Measurements from ENCODE around the gene AKAP13. TPM values are rescaled to one million over a fixed set of nuclear protein-coding genes. Genes with fewer than 3 reads are reported as not detected.
A peak's percentile ranks its signal among the peaks of the same experiment; 100 is the strongest.

The AKAP13 gene
- polyA plus RNA-seq, 3 donors: 47.9 to 99.7 (median 92.6) TPM

- peaks cover 38 to 50% of the 10 kb centered on the region in 2 donors for H3K36me3 Mint-ChIP-seq
- no peak overlapping the region for H3K4me2 ChIP-seq (replicated peaks; ENCODE audit: extremely low read depth, low read length, poor library complexity, severe bottlenecking)
- peaks cover 98% of the 10 kb centered on the region for H3K79me2 ChIP-seq (ENCODE audit: insufficient read depth, low read length)
- H4K20me1 ChIP-seq (ENCODE audit: insufficient read depth, low read length): peaks cover 100% of the 10 kb centered on the region
- no peaks in the 10 kb centered on the region for H3K9me3 ChIP-seq (replicated peaks in 1 of 2; ENCODE audit: control insufficient read depth in 1 of 2, insufficient read depth in 1 of 2, low read length in 2 of 2)
- no peaks in the 10 kb centered on the region for H3K27me3 Mint-ChIP-seq (ENCODE audit: low read depth in 3 of 3)
- intact Hi-C loops (cut with micrococcal nuclease): no loop called here
- H3K27ac Mint-ChIP-seq: peak overlapping the region in 3 of 7 donors; percentile 6 to 37 (median 22)
- peak overlapping the region in 1 of 2 donors; percentile 63 for H3K27ac ChIP-seq (ENCODE audit: low read depth in 1 of 2, low read length in 2 of 2)
- H2AFZ ChIP-seq (ENCODE audit: insufficient read depth, low read depth, low read length, poor library complexity, severe bottlenecking): no peak overlapping the region
- no peak overlapping the region for H3K9ac ChIP-seq (ENCODE audit: insufficient read depth, low read length, poor library complexity, severe bottlenecking)
- no peaks in the 10 kb centered on the region for H3K27me3 ChIP-seq (ENCODE audit: control insufficient read depth in 2 of 2, insufficient read depth in 2 of 2, low read length in 2 of 2)
- TF ChIP-seq CTCF (IDR thresholded peaks at IDR 0.05): no peak
- no peak overlapping the region for H3K4me3 Mint-ChIP-seq
- H3K36me3 ChIP-seq (replicated peaks in 1 of 2; ENCODE audit: control insufficient read depth in 1 of 2, insufficient read depth in 2 of 2, low read length in 2 of 2): peaks cover 72 to 100% of the 10 kb centered on the region in 2 donors
- H3K4me1 ChIP-seq (ENCODE audit: control insufficient read depth in 1 of 2, insufficient read depth in 2 of 2, low read length in 2 of 2): no peaks in the 10 kb centered on the region
- H3K9me3 Mint-ChIP-seq: no peaks in the 10 kb centered on the region
- peaks cover 9% of the 10 kb centered on the region for H3K4me1 Mint-ChIP-seq
- WGBS (ENCODE audit: insufficient coverage): 88% methylated on average over 1 of the region's 1 CpG
- DNase-seq: peak in 2 of 3 donors; percentile 21 to 47
- no peak overlapping the region for H3K4me3 ChIP-seq (replicated peaks in 1 of 3; ENCODE audit: low read depth in 2 of 3, low read length in 3 of 3)
These were observed 227.4 kb downstream of the AKAP13 start for GRCh38 chr15:85607842-85608241.

- no peak overlapping the region for H3K4me3 Mint-ChIP-seq
- H3K9me3 ChIP-seq (replicated peaks in 1 of 2; ENCODE audit: control insufficient read depth in 1 of 2, insufficient read depth in 1 of 2, low read length in 2 of 2): no peaks in the 10 kb centered on the region
- TF ChIP-seq CTCF (IDR thresholded peaks at IDR 0.05): no peak
These were observed 229.1 kb downstream of the AKAP13 start for GRCh38 chr15:85609492-85609891.

More at GRCh38 chr15:85609492-85609891, 229.1 kb downstream of the AKAP13 start:
- no peak for DNase-seq
- Mint-ChIP-seq H3K27ac (no peak overlapping the region), H3K4me1 (peaks cover 13% of the 10 kb centered on the region), H3K36me3 (peaks cover 28 to 40% of the 10 kb centered on the region in 2 donors), H3K9me3 (no peaks in the 10 kb centered on the region), H3K27me3 (ENCODE audit: low read depth in 3 of 3) (no peaks in the 10 kb centered on the region)
- no peak overlapping the region for H3K4me3 ChIP-seq (replicated peaks in 1 of 3; ENCODE audit: low read depth in 2 of 3, low read length in 3 of 3)
- peak overlapping the region in 1 of 2 donors; percentile 63 for H3K27ac ChIP-seq (ENCODE audit: low read depth in 1 of 2, low read length in 2 of 2)
- no peak overlapping the region for H2AFZ ChIP-seq (ENCODE audit: insufficient read depth, low read depth, low read length, poor library complexity, severe bottlenecking)
- no peak overlapping the region for H3K9ac ChIP-seq (ENCODE audit: insufficient read depth, low read length, poor library complexity, severe bottlenecking)
- intact Hi-C loops (cut with micrococcal nuclease): no loop called here
- no peaks in the 10 kb centered on the region for H3K27me3 ChIP-seq (ENCODE audit: control insufficient read depth in 2 of 2, insufficient read depth in 2 of 2, low read length in 2 of 2)
- H3K79me2 ChIP-seq (ENCODE audit: insufficient read depth, low read length): peaks cover 95% of the 10 kb centered on the region
- 55% methylated on average over 2 of the region's 3 CpGs for WGBS (ENCODE audit: insufficient coverage)
- H3K36me3 ChIP-seq (replicated peaks in 1 of 2; ENCODE audit: control insufficient read depth in 1 of 2, insufficient read depth in 2 of 2, low read length in 2 of 2): peaks cover 62 to 96% of the 10 kb centered on the region in 2 donors
- no peaks in the 10 kb centered on the region for H3K4me1 ChIP-seq (ENCODE audit: control insufficient read depth in 1 of 2, insufficient read depth in 2 of 2, low read length in 2 of 2)
- no peak overlapping the region for H3K4me2 ChIP-seq (replicated peaks; ENCODE audit: extremely low read depth, low read length, poor library complexity, severe bottlenecking)
- H4K20me1 ChIP-seq (ENCODE audit: insufficient read depth, low read length): peaks cover 98% of the 10 kb centered on the region
